Endothelial cell (in vitro differentiated cells): ENCODE measurements around the gene SLC22A23. TPM values are rescaled to one million over a fixed set of nuclear protein-coding genes. Genes with fewer than 3 reads are reported as not detected.

Source experiments
- DNase-seq: peaks from one replicate; pipeline ENCODE4 v3.0.0; 2021; ENCODE audit warnings: low spot score
- H3K27ac Mint-ChIP-seq: one replicate; pipeline ENCODE4 v1.8.0; 2021; ENCODE audit warnings: mixed read lengths, inconsistent platforms; ENCODE audit not compliant: unreplicated experiment
- H3K27me3 Mint-ChIP-seq: one replicate; pipeline ENCODE4 v1.8.0; 2021; ENCODE audit warnings: mild to moderate bottlenecking, moderate library complexity, mixed read lengths, inconsistent platforms; ENCODE audit not compliant: unreplicated experiment
- H3K36me3 Mint-ChIP-seq: one replicate; pipeline ENCODE4 v1.8.0; 2021; ENCODE audit warnings: mild to moderate bottlenecking, low read depth, mixed read lengths, inconsistent platforms; ENCODE audit not compliant: unreplicated experiment
- H3K4me1 Mint-ChIP-seq: one replicate; pipeline ENCODE4 v1.8.0; 2021; ENCODE audit warnings: mild to moderate bottlenecking, mixed read lengths, inconsistent platforms; ENCODE audit not compliant: unreplicated experiment
- H3K4me3 Mint-ChIP-seq: one replicate; pipeline ENCODE4 v1.8.0; 2021; ENCODE audit warnings: mild to moderate bottlenecking, mixed read lengths, inconsistent platforms; ENCODE audit not compliant: unreplicated experiment
- H3K9me3 Mint-ChIP-seq: one replicate; pipeline ENCODE4 v1.8.0; 2021; ENCODE audit warnings: mixed read lengths, inconsistent platforms; ENCODE audit not compliant: unreplicated experiment
- CTCF ChIP-seq: fragments of 200-600 bp; sonication (generic); IDR thresholded peaks from one replicate; pipeline ENCODE4 v1.5.0; 2021; ENCODE audit warnings: antibody characterized with exemption; ENCODE audit not compliant: unreplicated experiment
- total RNA-seq: library from RNA; stranded (reverse); fragmentation: NEBNext Ultra II Directional; extraction: Animal tissue kit (Norgen Biotek cat#: 25700); gene quantifications from one replicate; pipeline ENCODE4 v1.2.1, GENCODE V29; 2021; ENCODE audit not compliant: unreplicated experiment

SLC22A23 gene
- total RNA-seq, 1 donor from 2014 or later, result 72.7 TPM

- Mint-ChIP-seq H3K27ac (no peak overlapping the region), H3K36me3 (peaks cover 23% of the 10 kb centered on the region), H3K4me1 (no peaks in the 10 kb centered on the region), H3K9me3 (no peaks in the 10 kb centered on the region), H3K4me3 (peak overlapping the region; percentile 31), H3K27me3 (peaks cover 10% of the 10 kb centered on the region)
- no peak for TF ChIP-seq CTCF
- no peak for DNase-seq
Observed at GRCh38 chr6:3294396-3294795, 162.5 kb downstream of the SLC22A23 start.

- Mint-ChIP-seq H3K36me3 (peaks cover 25% of the 10 kb centered on the region), H3K4me3 (peak overlapping the region; percentile 74), H3K27me3 (peaks cover 10% of the 10 kb centered on the region), H3K9me3 (no peaks in the 10 kb centered on the region), H3K4me1 (no peaks in the 10 kb centered on the region), H3K27ac (no peak overlapping the region)
- TF ChIP-seq CTCF, result no peak
- DNase-seq, result no peak
Observed at GRCh38 chr6:3293271-3294155, 163.3 kb downstream of the SLC22A23 start.

- Mint-ChIP-seq H3K9me3 (no peaks in the 10 kb centered on the region), H3K36me3 (peaks cover 32% of the 10 kb centered on the region), H3K4me1 (no peaks in the 10 kb centered on the region), H3K27me3 (peaks cover 14% of the 10 kb centered on the region), H3K4me3 (peak overlapping the region; percentile 74), H3K27ac (no peak overlapping the region)
- TF ChIP-seq CTCF, result no peak
- DNase-seq, result no peak
Observed at GRCh38 chr6:3292431-3293197, 164.2 kb downstream of the SLC22A23 start.

GRCh38 chr6:3291987-3292386, 164.9 kb downstream of the SLC22A23 start:
- H3K27ac Mint-ChIP-seq, result no peak overlapping the region
- no peak overlapping the region for H3K4me3 Mint-ChIP-seq
- H3K4me1 Mint-ChIP-seq, result no peaks in the 10 kb centered on the region
- DNase-seq, result no peak
- TF ChIP-seq CTCF, result no peak
- peaks cover 16% of the 10 kb centered on the region for H3K27me3 Mint-ChIP-seq
- H3K9me3 Mint-ChIP-seq, result no peaks in the 10 kb centered on the region
- peaks cover 36% of the 10 kb centered on the region for H3K36me3 Mint-ChIP-seq
